Measurements from ENCODE around the gene EXOC6.
A peak's percentile ranks its signal among the peaks of the same experiment; 100 is the strongest.

Gene EXOC6

DNA sequence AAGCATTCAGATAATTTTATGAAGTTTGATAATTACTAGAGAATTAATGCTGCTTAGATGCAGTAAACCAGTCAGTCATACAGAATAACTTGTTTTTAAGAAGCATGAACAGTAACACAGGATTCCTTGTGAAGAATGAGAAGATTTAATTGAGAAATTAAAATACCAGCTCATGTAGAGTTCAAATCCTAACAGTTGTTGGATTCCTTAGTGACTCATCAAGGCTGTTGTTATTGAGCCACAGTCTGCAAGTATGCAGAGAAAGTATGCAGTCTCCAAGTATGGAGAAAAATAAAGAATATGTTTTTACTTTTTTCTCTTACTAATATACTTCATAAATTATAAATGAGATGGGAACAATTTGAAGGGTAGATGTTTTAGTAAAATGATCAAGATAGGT, 182.1 kb downstream of the EXOC6 start:
- DNase-seq, result no peak

GRCh38 chr10:93032105-93032808, 183.9 kb downstream of the EXOC6 start:
- no peak for DNase-seq

GRCh38 chr10:93032809-93033137, 184.5 kb downstream of the EXOC6 start:
- no peak for DNase-seq

- DNase-seq, result no peak
These were observed 186.1 kb downstream of the EXOC6 start for GRCh38 chr10:93034426-93034825.

DNA sequence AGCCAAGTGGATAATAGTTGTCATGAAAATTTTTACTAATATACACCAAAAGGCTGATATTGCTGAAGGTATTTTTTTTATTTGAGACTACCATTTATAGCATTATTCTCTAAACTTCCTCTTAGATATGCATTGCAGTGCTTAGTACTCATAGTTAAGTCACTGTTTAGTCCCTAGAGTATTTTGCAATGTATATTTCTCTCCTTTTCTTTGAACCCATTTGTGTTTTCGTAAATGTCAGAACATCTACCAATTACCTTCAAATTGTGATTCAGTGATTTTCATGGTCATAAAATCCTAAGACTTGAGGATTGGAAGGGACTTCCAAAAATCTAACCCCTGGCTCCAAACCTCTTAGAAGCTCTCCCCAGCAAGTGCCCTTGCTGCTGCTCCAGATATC, 190.8 kb downstream of the EXOC6 start:
- no peak for DNase-seq

GRCh38 chr10:93039721-93040120, 191.4 kb downstream of the EXOC6 start:
- DNase-seq, result no peak

GRCh38 chr10:93054486-93054885, 206.2 kb downstream of the EXOC6 start:
- DNase-seq, result no peak

- DNase-seq, result no peak
These were observed 209.8 kb downstream of the EXOC6 start for GRCh38 chr10:93058139-93058538.

- DNase-seq, result no peak
These were observed 211.9 kb downstream of the EXOC6 start, which contains the start of gene CYP26C1 for GRCh38 chr10:93059975-93060886. Gene CYP26C1, plus strand, starts transcription at chr10:93060798. Its CDS starts 466 bp downstream, at chr10:93061264.

- no peak for DNase-seq
These were observed 212.7 kb downstream of the EXOC6 start for GRCh38 chr10:93060887-93061593.

- no peak for DNase-seq
These were observed 213.5 kb downstream of the EXOC6 start for GRCh38 chr10:93061594-93062513.

DNA sequence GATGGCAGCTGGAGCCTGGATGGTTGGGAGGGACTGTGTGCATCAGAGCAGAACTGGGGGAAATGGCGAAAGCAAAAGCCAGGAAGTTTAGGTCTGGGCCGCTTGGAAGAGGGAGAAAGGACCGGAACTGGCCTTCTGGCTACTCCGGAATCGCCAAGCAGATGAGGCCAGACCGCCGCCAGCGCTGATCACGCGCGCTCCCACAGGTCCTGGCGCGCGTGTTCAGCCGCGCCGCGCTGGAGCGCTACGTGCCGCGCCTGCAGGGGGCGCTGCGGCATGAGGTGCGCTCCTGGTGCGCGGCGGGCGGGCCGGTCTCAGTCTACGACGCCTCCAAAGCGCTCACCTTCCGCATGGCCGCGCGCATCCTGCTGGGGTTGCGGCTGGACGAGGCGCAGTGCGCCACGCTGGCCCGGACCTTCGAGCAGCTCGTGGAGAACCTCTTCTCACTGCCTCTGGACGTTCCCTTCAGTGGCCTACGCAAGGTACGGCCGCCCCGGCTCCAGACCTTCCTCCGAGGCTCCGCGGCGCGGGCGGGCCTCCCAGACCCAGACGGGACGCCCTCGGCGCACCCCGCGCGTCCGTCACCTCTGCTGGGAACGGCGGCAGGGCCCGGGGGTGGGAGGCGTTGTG, 214.3 kb downstream of the EXOC6 start:
- peak; percentile 54 for DNase-seq

DNA sequence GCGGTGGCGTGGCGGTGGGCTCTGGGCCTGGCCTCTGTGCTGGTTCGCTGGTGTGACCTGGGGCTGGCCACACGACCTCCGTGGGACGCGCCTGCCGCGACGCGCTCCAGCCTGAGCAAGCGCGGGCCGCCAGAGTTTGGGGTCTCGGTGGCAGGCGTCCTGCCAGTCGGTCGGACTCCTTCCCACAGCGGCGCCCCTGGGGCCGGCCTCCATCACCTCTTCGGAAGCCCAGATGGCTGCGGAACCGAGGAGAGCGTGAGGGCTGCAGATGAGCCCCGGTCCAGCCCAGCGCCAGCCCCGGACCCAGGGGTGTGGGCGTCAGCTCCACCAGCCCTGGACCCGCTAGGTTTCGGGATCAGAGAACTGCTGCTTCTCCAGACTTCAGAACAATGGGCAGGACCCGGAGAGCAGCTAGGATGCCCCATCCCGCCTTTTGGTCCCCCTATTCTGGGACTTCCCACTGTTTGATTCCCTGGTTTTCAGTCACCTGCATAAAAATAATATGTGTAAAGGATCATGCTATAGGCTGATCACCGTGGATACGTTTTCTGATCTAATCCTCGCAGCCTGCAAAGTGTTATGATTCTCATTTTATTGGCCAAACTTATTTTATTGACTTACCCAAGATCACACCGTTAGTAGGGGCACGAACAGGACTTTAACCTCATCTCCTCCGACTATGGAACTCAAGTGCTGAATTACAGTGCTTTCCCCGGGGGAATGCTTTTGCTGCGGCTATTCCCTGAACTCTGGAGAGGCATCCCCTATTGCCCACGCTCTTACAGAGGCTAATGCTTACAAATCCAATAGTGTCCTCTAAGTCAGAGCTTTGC, 215.0 kb downstream of the EXOC6 start:
- DNase-seq, result no peak

DNA sequence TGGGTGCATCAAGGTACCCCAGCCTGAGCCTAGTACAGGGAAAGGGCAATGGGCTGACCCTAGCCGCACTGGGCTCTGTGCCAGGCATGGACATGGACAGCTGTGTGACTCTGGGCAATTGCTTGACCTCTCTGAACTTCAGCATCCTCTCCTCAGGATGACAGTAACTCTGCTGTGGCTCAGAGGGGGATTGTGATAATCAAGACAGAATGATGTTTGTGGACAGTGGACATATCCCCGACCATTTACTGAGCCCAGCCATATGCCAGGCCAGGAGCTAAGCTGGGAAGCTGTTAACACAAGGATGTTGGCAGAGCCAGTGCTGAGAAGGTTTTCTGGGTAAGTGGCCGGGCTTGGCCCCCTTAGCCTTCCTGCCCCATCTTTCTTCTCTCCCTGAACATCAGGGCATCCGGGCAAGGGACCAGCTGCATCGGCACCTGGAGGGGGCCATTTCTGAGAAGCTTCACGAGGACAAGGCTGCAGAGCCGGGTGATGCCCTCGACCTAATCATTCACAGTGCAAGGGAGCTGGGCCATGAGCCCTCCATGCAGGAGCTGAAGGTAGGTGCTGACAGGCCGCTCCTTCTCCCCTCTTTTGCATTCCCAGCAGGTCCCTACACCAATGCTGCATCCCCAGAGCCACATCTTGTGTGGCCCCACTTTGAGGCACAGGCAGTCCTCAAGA, 215.8 kb downstream of the EXOC6 start:
- DNase-seq, result no peak

GRCh38 chr10:93064874-93065660, 216.7 kb downstream of the EXOC6 start:
- no peak for DNase-seq

GRCh38 chr10:93065675-93066543, 217.6 kb downstream of the EXOC6 start:
- no peak for DNase-seq

DNA sequence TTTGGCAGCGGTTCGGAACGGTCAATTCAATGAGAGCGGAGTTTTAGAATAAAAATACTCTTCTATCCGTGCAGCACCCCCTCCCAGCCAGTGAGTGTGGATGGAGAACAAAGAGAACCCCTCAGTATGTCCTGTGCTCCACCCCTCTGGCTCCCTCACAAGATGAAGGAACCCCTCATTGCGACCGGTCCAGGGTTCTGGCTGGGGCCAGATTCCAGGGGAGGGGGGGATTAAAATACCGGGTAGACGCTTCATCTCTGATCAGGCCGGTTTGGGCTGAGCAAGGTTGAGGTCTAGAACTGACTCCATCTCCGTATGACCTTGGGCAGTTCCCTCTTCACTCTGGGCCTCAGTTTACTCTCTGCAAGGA, 218.2 kb downstream of the EXOC6 start:
- DNase-seq, result no peak
